ENCODE results near the gene CSN1S1.
A peak's percentile ranks its signal among the peaks of the same experiment; 100 is the strongest.
"Not testable (repeated sequence)": the region's sequence is repeated elsewhere in the genome, so short reads cannot be mapped to it uniquely, and the experiment has no call there.

CSN1S1 gene

GRCh38 chr4:69930768-69931167 lies at the start of gene CSN1S1:
CSN1S1 (plus strand) TSS chr4:69931068; CDS start chr4:69932556, 1,488 bp downstream.
- DNase-seq (ENCODE audit: low spot score), result no peak

- DNase-seq (ENCODE audit: low spot score), result peak; percentile 8
These were observed 49.6 kb upstream of the CSN1S1 start for GRCh38 chr4:69881173-69881773.

GRCh38 chr4:69882150-69882549 lies 48.7 kb upstream of the CSN1S1 start:
- no peak for DNase-seq (ENCODE audit: low spot score)

- DNase-seq (ENCODE audit: low spot score), result no peak
These were observed 42.5 kb upstream of the CSN1S1 start for GRCh38 chr4:69888336-69888735.

- no peak for DNase-seq (ENCODE audit: low spot score)
These were observed 36.7 kb upstream of the CSN1S1 start for GRCh38 chr4:69894186-69894585.

GRCh38 chr4:69894721-69895120 lies 36.1 kb upstream of the CSN1S1 start:
- DNase-seq (ENCODE audit: low spot score), result no peak

- DNase-seq (ENCODE audit: low spot score), result no peak
These were observed 34.2 kb upstream of the CSN1S1 start for GRCh38 chr4:69896530-69897116.

GRCh38 chr4:69907151-69907550 lies 23.7 kb upstream of the CSN1S1 start:
- DNase-seq (ENCODE audit: low spot score), result no peak

- DNase-seq (ENCODE audit: low spot score), result no peak
These were observed 21.7 kb upstream of the CSN1S1 start for GRCh38 chr4:69909195-69909594.

- DNase-seq (ENCODE audit: low spot score), result no peak
These were observed 20.7 kb upstream of the CSN1S1 start for GRCh38 chr4:69910016-69910782.

GRCh38 chr4:69920874-69921273 lies 10.0 kb upstream of the CSN1S1 start:
- DNase-seq (ENCODE audit: low spot score), result no peak

GRCh38 chr4:69923782-69924410 lies 7.0 kb upstream of the CSN1S1 start:
- not testable (repeated sequence) for DNase-seq (ENCODE audit: low spot score)

GRCh38 chr4:69934150-69934549 lies 3.3 kb downstream of the CSN1S1 start:
- no peak for DNase-seq (ENCODE audit: low spot score)

- DNase-seq (ENCODE audit: low spot score), result no peak
These were observed 5.7 kb downstream of the CSN1S1 start for GRCh38 chr4:69936566-69936965.

- DNase-seq (ENCODE audit: low spot score), result no peak
These were observed 20.7 kb downstream of the CSN1S1 start for GRCh38 chr4:69951602-69952001.

- DNase-seq (ENCODE audit: low spot score), result no peak
These were observed 26.3 kb downstream of the CSN1S1 start for GRCh38 chr4:69957209-69957608.

GRCh38 chr4:69965628-69966027 lies 34.8 kb downstream of the CSN1S1 start, which contains the start of gene CSN2:
CSN2 (minus strand) TSS chr4:69965728; CDS start chr4:69960995, 4,733 bp downstream.
- no peak for DNase-seq (ENCODE audit: low spot score)

- DNase-seq (ENCODE audit: low spot score), result no peak
These were observed 39.2 kb downstream of the CSN1S1 start for GRCh38 chr4:69970071-69970470.

- DNase-seq (ENCODE audit: low spot score), result no peak
These were observed 43.8 kb downstream of the CSN1S1 start for GRCh38 chr4:69974631-69975030.

GRCh38 chr4:69977582-69977981 lies 46.7 kb downstream of the CSN1S1 start:
- no peak for DNase-seq (ENCODE audit: low spot score)

- DNase-seq (ENCODE audit: low spot score), result no peak
These were observed 53.2 kb downstream of the CSN1S1 start for GRCh38 chr4:69984030-69984443.

GRCh38 chr4:69986663-69987062 lies 55.8 kb downstream of the CSN1S1 start:
- no peak for DNase-seq (ENCODE audit: low spot score)

GRCh38 chr4:69991016-69991415 lies 60.1 kb downstream of the CSN1S1 start:
- DNase-seq (ENCODE audit: low spot score), result no peak
